EH (cell line): Measurements from ENCODE around the gene AFF3.
"Not testable (repeated sequence)": the region's sequence is repeated elsewhere in the genome, so short reads cannot be mapped to it uniquely, and the experiment has no call there.

Source experiments
- DNase-seq: peaks from one replicate; pipeline ENCODE4 v3.0.0-alpha.2; 2015; ENCODE audit warnings: low read depth

Gene AFF3

DNA sequence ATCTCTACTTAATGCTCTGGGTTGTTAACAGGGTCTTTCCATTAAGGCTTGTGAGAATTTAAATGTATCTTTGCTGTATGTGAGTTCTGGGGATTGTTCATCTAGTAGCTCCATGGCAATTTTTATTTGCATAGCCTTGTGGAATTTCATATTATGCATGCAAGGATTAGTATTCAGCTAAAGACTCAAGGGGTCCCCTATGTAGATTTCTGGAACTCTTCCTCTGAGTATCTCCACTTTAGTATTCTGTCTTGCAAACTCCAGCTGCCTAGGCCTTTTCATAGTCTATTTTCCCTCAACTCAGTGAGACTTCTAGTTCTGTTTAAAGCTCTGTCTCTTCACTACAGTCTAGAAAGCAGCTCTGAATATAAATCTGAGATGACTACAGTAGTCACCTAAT is 348.0 kb downstream of the AFF3 start:
- no peak for DNase-seq

GRCh38 chr2:99793022-99793421 is 349.4 kb downstream of the AFF3 start:
- DNase-seq, result no peak

DNA sequence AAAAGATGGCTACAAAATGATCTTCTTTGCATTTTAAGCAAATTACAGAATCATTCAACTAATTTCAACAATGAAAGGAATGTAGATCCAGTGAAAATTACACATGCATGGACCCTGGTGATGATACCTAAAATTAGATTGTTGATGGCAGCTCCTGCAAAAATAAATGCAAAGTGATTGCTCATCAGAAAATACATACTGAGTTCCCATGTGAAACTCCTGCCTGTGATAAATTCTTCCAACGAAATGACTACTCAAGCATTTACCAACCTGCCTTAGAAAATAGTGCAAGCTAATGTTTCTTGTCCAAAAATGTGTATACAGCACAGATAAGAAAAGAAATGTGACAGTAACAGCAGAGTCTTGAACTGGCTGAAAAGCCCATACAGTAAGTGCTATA is 352.5 kb downstream of the AFF3 start:
- peak; percentile 82 for DNase-seq

GRCh38 chr2:99787769-99788382 is 354.5 kb downstream of the AFF3 start:
- DNase-seq, result no peak

- DNase-seq, result no peak
Observed at GRCh38 chr2:99786636-99787390, 355.6 kb downstream of the AFF3 start.

GRCh38 chr2:99784946-99785345 is 357.4 kb downstream of the AFF3 start:
- DNase-seq, result no peak

- no peak for DNase-seq
Observed at GRCh38 chr2:99784282-99784681, 358.1 kb downstream of the AFF3 start.

- no peak for DNase-seq
Observed at GRCh38 chr2:99780276-99780675, 362.1 kb downstream of the AFF3 start.

GRCh38 chr2:99779276-99779675 is 363.1 kb downstream of the AFF3 start:
- peak; percentile 20 for DNase-seq

GRCh38 chr2:99777656-99778290 is 364.6 kb downstream of the AFF3 start:
- no peak for DNase-seq

DNA sequence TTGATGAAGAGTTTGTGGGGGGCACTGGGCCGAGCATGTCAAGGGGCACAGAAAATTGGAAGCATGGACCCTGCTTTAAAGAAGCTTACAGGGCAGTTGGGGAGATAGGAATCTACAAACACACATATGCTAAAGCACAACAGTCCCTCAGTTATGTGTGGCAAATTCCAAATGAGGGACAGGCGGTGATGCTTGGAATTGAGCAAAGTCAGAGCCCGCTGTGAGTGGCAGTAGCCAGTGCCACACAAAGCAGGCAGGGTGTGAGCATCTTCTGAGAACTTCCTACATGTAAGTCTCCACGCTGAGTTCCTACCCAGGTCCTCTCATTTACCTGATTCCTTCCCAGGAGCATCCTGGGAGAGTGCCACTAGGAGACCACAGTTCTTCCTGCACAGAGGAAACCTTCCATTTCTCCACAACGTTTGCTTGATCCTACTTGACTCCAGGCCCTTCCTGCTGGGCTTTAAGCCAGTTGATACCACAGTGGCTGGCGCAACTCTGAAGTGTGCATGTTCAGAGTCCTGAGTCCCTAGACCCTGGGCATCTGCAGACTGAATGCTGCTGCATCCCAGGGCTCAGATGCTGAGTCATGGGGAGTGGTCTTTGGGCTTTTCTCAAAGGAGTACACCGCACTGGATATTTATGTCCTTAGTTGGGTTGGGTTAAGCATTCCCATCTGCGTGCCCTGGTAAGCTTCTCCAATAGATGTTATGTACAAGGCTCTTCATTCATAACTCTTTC is 365.3 kb downstream of the AFF3 start:
- DNase-seq, result peak; percentile 60

DNA sequence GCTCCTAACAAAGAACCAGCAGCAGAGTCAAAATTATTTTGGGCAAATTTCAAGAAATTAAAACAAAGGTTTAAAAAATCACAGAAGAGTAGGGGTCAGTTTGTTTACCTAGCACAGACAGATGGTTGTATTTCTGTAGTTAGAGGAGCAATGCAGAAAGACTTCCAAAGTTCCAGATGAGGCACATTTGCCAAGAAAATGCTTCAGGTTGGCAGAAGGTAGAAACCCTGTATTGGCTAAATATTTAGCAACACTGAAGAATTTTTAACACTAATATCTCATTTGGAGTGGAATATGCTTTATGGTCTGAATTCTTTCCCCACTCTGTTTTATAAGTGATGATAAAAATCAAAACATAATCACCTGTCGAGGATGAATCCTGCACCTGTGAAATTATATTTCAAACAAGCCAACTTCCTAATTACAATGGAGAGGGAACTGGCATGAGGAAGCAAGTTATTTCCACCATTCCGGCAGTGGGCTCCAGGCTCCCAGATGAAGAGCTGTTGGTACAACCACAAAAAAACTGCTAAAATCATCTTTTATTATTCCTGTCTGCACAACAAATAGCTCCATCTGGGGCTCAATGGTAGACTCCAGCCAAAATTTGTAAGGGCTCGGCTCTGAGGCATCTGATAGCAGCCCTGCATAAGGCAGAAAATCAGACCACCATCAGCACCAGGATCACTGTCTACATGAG is 366.0 kb downstream of the AFF3 start:
- no peak for DNase-seq

GRCh38 chr2:99775585-99775984 is 366.8 kb downstream of the AFF3 start:
- peak; percentile 92 for DNase-seq

DNA sequence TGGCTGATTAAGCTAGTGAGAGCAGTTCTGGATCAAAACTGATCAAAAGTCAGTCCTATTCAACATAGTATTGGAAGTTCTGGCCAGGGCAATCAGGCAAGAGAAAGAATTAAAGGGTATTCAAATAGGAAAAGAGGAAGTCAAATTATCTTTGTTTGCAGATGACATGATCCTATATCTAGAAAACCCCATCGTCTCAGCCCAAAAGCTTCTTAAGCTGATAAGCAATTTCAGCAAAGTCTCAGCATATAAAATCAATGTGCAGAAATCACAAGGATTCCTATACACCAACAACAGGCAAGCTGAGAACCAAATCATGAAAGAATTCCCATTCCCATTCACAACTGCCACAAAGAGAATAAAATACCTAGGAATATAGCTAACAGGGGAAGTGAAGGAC is 368.7 kb downstream of the AFF3 start:
- not testable (repeated sequence) for DNase-seq

- DNase-seq, result no peak
Observed at GRCh38 chr2:99772591-99773331, 369.6 kb downstream of the AFF3 start.

- DNase-seq, result no peak
Observed at GRCh38 chr2:99771681-99772333, 370.6 kb downstream of the AFF3 start.

- DNase-seq, result no peak
Observed at GRCh38 chr2:99770876-99771275, 371.5 kb downstream of the AFF3 start.

GRCh38 chr2:99765731-99766318 is 376.6 kb downstream of the AFF3 start:
- DNase-seq, result no peak

DNA sequence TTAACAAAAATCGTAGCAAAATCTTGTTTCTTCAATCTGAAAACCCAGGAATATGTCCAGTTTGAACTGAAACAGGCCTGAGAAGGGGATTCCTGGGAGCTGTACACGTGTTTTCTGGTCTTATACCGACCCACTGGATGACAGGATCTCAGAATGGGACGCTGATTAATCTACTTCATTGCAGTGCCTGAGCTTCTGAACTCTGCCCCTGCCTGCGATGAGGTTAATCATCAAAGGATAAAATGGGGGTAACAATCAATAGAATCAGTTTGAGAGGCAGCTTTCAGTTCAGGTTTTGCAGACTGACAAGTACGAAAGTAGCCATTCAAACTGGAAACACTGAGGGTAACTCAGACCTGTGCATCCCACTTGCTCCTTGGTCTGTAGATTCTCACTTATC is 378.6 kb downstream of the AFF3 start:
- no peak for DNase-seq

DNA sequence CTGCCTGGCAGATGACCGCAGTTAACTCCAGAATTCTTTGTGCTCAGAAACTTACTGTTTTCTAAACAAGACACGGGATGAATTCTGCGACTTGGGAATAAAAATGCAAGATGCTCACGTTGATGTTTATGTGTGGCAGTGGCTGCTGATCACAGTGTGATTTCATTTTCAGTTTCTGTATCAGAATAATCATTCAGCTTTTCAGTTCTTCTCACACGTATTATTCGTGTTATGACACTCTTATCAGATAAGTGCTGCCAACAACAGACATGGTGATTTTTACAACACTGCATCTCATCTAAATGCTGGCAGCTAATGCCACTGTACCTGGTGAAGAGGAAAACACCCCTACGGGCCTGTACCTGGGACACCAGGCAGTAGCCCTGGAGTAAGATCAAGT is 379.7 kb downstream of the AFF3 start:
- no peak for DNase-seq
